GM19351 (cell line): ENCODE data around the gene TTC8.
"Not testable (repeated sequence)": the region's sequence is repeated elsewhere in the genome, so short reads cannot be mapped to it uniquely, and the experiment has no call there.

Experiments used
- ATAC-seq: cut with Tn5 transposase; IDR thresholded peaks from one replicate; pipeline ENCODE4 v1.9.1; 2021; ENCODE audit warnings: mild to moderate bottlenecking, moderate library complexity; ENCODE audit not compliant: unreplicated experiment

Gene TTC8

DNA sequence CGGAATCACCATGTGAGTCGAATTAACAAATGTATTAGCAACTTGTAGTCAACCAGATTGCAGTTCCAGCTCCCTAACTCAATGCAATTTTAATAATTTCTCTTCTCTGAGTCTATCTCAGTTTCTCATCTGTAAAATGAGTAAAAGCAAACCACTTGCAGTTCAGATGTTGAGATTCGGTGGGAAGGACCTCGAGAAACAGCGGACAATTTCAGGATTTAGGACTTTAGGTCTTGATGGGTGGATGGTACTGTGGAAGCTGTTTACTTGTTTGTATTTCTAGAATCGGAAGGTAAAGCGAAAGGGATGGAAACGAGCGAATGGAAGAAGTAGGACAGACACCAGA, 510 bp upstream of the TTC8 start:
- ATAC-seq: no peak

DNA sequence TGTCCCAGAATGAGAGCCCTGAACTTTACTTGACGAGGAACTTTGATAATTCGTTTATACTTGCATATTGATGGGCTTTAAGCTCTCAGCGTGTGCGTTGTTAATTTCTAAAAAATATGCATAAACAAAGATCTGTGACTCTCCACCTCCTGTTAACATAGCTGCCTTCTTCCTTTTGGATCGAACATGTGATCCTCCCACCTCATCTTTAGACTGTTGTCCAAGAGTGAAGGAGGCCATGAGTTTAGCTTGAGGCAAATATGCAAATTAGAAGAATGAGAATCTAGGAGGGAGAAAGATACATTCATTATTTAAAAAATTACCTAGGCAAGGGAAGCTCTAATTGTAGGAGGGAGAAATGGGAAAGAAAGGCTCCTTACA, 617 bp downstream of the TTC8 start:
- no peak for ATAC-seq

DNA sequence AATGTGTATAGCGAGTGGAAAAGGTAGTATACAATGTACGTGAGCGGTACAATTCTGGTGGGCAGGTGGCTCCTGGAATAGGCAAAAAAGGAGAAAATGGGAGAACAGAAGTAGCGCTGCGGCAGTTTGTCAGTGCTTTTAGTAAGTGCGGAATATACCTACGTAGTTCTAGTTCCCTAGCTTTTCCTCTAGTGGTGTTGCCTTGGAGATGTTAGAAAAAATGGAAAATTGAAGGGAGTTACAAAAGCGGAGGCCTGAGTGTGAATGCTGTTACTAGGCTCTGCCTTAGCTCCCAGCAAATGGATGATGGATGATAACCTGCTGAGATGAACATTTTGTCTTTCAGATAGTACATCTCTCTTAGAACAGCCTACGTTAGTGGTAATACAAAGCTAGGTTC, 1.1 kb downstream of the TTC8 start:
- ATAC-seq: no peak

DNA sequence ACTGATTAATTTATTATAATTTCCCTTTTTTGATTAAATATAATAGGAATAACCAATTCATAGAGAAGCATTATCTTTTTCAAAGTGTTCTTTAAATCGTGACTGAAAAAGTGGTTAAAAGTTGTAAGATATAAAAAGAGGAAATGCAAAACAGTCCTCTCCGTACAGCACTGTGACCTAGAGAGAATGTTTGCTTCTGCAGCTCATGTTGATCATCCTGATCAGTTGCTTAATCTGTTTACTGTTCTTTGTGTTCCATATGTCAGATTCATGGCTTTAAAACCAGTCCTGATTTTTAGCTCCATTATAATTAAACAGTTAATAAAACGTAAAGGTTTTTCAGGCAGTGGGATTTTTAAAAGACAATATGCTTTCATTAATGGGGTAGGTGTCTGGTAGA, 4.7 kb downstream of the TTC8 start:
- no peak for ATAC-seq

DNA sequence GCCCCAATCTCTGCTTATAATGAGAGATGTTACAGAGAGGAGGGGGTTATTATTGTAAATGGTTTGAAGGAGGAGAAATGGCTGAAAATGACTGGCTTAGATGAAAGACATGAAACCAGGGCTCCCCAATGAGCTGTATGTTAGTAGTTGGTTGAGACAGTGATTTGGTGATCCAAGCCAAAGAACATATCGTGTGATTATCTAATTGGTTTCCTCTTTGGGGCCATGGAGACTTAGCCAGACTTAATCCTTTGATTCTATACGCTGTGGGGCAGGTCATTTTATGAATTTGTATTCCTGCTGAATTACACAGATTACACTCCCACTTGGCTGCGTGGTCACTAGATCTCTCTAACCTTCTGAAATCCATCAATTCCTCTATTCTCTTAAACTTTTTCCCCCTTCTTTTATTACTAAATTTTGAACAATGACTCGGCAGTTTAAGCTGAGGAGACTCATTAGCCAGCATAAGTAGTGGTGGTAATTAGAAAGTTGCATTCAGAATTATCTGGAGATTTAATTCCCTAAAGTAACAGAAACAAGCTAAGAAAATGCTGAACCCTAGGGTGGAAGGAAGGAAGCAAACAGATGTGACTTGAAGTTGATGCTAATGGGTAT, 5.3 kb downstream of the TTC8 start:
- ATAC-seq: no peak

DNA sequence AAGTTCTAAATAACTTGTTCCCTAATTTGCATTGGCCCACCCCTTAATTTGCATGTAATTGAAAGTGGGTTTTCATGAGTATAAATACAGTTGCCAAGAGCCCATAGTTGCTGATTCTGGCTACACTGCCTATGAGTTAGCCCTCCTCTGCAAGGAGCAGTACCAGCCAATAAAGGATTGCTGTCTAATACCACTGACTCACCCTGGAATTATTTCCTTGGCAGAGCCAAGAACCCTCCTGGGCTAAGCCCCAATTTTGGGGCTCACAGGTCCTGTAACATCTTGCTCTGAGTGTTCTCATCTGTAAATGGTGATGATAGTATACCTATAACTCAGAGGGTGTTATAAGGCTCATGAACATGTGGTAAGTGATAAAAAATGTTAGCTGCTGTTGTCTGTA, 6.8 kb downstream of the TTC8 start:
- ATAC-seq: no peak

DNA sequence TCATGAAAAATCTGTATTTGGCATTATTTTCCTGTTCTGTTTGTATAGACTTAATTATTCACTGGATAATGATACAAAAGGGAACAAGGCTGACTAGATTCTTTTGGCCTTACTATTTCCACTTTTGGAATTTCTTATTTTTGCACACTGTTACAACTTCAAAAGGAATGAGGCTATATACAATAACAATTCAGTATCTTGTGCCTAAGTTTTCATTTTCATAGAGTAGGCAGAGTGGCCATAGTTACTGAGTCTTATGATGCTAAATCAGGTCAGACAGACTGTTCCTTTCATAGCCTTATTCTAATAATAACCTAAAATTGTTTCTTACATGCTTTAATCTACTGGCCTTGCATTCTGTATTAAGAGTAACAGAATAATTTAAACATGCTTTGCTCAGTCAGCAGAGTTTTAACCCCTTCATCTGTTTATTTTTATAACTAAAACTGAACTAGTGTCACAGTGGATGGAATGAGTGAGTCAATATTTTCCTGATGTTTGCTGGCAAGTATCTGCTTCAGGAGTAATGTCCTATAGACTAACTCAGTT, 10.5 kb downstream of the TTC8 start:
- ATAC-seq: no peak

DNA sequence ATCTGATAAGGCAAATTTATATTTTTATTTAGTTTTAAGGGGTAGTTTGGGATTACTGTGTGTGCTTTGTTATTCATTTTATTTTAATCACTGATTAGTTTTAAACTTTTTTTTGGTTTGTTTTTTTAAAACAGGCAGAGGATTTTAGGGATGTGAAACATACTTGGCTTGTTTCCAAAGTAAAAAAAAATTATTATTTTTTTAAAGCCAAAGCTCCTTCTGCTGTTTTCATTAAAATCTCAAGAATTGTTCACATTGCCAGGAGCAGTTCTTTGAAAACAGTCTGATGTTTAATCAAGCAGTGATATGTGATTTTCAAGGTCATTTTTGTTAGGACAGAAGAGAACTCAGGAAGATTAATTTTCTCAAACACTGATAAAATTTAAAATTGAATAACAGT, 11.2 kb downstream of the TTC8 start:
- no peak for ATAC-seq

DNA sequence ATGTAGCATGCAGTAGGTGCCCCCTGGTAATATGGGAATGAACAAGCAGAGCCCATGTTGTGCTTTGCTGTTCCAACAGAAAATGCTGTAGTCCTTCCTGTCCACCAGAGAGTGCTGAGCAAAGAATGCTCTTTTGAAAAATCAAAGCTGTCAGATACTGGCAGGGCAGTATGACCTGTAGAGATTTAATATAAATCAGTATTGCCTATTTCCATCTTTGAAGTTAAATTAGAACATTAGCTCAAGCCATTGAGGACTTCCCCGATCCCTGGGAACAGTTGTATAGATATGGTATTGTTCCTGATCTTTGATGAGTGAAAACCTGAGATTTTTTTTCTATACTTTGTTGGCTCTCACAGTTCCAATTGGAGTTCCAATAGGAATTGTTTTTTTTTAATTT, 13.0 kb downstream of the TTC8 start:
- no peak for ATAC-seq

DNA sequence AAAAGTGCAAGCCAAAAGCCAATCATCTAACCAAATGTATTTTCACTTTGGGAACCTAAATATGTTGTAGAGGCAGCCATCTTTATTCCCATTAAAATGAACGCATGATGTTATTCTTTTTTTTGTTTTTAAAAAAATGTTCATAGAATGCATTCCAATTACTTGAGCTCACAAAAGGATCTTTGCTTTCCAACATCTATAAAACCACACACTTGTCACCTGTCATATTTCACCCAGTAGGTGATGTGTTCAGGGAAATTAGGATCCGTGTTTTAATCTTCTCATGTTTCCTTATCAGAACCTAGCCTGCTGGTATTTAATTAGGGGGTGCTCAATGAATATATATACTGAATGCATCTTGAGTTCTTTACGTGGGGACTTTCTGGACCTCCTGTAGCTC, 13.6 kb downstream of the TTC8 start:
- ATAC-seq: no peak

DNA sequence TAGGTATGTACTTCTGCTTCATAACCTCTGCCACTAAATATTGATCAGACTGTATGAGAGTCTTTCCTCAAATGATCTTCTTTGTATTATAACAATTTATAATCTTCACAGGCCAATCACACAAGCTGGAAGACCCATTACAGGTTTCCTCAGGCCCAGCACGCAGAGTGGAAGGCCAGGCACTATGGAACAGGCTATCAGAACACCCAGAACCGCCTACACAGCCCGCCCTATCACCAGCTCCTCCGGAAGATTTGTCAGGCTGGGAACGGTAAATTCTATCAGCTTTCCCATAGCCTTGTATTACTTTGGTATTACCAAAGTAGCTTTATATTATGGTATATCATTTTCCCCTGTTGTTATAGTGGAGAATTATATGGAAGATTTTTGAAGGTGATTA, 16.5 kb downstream of the TTC8 start:
- ATAC-seq: no peak

DNA sequence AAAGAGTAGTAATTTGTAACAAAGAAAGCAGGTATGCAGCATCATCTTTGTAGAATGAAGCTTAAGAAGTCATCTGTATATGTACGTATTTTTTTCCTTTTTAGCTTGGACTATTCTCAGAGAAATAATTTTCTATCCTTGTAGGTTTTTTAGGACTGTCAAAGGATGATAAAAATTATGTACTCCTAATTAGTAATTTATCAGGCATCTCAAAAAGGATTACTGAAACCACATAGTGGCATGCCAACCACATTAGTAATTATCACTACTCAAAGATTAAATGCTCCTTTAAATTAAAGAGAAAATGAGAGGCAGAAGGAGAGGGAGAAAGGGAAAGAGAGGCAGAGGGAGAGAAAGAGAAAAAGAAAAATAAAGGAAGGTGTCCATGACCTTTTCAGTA, 17.3 kb downstream of the TTC8 start:
- no peak for ATAC-seq

DNA sequence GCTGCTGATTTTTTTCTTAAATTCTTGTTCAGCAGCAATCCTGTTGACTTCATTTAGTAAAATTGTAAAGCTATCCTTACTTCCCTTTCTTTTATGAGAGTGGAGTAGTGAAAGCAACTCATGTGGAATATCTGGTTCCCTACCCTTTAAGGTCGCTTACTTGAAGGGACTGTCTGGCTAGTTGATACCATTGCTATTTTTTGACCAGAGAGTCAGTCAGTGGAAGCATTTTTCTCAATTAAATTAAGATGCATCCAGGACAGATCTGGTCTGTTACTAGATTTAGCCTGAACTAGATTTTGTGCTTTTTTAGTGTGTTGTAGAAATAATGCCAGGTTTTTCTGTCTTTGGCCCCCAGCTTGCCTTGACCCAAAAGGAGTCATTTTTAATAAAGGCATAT, 18.0 kb downstream of the TTC8 start:
- ATAC-seq: no peak

DNA sequence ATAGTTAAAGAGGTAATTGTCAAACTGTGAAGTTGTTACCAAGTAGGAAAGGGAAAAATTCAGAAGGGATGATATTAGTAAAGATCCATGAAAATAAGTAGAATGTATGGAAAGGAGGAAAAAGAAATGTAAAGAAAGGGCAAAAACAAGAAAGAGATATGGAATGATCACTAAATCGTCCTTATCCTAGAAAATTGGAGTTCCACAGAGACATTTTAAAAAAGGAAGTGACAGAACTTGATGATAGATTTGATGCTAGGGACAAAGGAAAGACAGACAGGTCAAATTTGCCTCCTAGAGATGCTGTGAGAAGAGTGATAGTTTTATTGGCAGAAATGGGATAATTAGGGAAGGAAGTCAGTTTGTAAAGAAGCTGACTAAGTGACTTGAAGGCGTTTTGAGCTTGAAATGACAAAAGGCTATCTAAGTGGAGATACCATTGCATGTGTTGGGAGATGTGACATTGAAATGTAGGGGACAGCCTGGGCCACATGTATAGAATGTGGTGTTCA, 20.6 kb downstream of the TTC8 start:
- ATAC-seq: no peak

DNA sequence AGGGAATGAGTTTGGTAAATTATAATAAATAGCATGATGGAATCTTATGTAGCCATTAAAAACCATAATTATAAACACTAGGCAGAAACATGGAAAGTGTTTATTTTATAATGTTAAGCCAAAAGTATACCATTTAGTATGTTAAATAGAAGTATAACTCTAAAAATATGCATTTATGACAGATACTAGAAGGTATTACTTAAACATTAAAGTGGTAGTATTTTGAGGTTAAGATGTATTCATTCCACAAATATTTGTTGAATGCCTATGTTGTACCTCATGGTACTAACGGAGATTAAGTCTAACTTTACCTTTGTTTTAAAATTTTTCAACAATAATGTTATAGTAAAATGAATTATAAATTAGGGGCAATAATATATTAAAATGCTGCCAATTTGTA, 24.1 kb downstream of the TTC8 start:
- no peak for ATAC-seq

DNA sequence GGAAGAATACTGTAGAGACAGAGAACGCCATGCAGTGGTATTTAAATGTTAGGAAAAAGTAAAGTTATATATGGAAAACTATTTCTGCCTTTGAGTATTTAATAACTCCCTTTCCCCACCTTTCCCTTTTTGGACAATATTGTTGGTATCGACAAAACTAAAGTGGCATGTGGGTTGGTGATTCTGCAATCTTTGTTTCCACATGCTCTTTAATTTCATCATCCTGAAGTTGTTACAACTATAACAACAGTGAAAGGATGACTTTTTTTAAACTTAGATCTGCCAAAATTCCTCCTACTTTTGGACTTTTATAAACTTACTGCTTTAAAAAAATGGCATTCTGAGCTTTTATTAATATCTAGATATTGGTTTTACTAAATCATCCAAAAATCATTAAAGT, 25.3 kb downstream of the TTC8 start:
- ATAC-seq: no peak

DNA sequence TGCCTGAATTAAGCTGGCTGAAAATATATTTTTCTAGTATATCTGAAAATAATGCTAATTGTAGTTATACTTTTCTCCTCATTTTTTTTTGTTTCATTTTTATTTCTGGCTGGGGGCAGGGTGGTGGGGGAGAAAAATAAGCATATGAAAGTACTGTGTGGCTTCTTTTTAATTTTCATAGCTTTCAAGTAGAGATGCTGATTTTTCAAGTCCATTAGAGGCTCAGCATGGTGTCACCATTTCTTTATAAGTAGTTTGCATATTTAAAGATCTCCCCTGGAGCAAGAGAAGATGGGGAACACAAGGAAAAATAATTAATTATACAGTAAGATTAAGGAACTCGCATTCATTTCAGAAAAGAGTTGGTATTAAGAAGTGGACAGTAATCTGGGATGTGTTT, 27.1 kb downstream of the TTC8 start:
- ATAC-seq: no peak

DNA sequence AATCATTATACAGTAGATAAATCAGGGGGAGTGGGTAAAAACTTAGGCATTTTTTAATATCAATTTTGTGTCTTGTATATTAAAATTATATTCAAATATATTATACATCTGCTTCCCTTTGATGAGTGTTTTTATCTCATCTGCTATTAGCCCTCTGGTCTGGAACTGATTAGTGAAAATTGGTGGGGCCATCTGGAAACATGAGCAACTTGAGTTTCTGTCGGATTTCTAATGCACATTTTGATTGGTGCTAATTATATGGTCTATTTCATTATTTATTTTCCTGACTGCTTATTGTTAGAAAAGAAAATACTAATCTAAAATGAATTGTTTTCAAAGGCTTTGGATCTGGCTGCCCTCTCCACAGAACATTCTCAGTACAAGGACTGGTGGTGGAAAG, 28.2 kb downstream of the TTC8 start:
- no peak for ATAC-seq

DNA sequence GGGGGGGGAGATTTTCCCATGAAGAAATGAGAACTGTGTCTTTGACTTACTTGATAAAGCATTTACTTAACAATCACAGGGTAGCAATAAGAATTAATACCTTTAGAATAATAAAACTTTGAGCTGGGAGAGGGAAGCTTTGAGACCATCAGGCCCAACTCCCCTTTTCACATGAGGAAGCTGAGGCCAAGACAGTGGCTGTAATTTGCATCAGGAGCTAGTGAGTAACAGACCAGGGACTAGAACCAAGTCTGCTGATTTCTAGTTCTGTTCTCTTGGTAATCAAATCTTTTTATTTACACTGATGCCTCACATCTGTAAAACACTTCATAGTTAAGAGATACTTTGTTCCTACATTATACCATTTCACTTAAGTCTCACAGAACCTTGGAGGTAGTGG, 28.7 kb downstream of the TTC8 start:
- ATAC-seq: no peak

DNA sequence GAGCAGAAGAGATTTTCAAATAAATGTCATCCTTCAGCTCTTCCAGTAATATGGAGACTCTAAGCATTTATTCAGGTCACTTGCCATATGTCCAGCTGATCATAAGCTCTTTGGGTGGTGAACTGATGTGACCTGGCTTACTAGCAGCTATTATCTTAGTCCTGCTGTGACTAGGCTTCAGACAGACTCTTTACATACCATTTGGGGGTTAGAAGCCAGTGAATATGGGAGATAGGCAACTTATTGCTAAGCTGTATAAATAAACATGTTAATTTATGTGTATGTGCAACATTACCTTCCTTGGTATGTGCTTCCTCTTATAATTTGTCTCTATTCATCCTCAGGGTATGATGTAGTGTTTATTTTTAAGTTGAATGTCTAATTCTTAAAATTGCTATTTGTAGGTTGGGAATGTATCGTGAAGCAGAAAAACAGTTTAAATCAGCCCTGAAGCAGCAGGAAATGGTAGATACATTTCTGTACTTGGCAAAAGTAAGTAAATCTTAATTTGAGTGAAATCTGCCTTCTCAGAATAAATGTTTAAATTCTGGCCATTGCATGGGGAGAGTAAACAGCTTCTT, 32.4 kb downstream of the TTC8 start:
- ATAC-seq: no peak

DNA sequence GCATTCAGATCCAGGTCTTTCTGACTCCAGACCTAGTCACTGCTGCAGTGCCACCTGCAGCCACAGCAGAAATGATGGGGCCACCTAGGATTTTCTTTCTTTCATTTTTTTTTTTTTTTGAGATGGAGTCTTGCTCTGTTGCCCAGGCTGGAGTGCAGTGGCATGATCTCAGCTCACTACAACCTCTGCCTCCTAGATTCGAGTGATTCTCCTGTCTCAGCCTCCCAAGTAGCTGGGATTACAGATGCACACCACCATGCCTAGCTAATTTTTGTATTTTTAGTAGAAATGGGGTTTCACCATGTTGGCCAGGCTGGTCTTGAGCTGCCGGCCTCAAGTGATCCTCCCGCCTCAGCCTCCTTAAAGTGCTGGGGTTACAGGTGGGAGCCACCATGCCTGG, 33.4 kb downstream of the TTC8 start:
- ATAC-seq: not testable (repeated sequence)

DNA sequence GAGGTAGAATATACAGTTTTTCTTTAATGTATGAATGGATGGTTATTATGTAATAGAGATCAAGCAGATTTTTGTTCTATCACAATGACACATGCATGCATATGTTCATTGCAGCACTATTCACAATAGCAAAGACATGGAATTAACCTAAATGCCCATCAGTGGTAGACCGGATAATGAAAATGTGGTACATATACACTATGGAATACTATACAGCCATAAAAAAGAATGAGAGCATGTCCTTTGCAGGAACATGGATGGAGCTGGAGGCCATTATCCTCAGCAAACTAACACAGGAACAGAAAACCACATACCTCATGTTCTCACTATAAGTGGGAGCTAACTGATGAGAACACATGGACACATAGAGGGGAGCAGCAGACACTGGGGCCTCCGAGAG, 34.7 kb downstream of the TTC8 start:
- ATAC-seq: not testable (repeated sequence)

DNA sequence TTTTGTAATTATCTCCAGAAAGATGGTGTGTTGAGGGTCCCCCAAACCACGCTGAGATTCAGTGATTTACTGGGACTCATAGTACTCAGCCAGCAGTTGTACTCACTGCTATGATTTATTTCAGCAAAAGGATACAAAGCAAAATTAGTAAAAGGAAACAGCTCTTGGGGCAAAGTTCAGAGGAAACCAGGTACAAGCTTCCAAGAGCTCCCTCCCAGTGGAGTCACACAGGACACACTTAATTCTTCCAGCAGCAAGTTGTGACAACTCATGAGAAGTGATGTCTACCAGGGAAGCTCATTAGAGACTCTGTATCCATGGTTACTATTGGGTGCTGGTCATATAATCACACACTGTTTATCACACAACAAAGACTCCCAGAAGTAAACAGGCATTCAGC, 38.7 kb downstream of the TTC8 start:
- no peak for ATAC-seq
